ENCODE data around the gene NEGR1.

NEGR1 gene

DNA sequence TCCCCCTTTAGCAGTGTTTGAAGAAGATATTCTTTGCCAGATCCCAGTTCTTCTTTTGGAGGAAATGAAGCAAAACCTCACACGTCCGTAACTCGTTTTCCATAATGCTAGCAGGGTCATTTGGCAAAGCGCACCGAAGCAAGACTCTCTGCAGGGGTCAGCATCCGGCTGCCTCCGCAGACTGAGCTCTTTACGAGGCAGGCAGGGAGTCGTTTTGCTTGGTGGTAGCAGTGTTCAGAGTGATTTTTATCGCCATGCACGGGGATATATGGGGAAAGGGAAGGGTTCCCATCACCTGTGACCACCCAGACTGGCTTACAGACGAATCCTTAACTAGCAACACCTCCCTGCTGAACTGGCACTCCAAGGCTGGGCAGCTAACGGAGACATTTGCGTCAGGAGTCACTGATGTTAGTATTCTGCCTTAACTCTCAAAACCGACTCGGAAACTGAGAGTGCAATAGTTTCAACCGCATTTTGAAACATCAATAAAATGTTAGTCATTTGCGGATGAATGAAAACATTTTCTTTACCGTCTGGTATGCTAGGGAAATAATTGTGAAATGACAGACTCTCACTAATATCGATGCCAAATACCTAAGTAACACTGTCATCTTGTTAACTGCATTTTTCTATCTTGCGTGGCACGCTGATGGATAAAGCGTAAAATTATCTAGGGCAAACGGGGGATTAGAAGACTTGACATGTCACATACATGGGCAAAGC is 2.2 kb upstream of the NEGR1 start:
- TF ChIP-seq EZH2phosphoT487 (IDR thresholded peaks at IDR 0.05; ENCODE audit: low read depth): no peak
- TF ChIP-seq, protein P1, sequence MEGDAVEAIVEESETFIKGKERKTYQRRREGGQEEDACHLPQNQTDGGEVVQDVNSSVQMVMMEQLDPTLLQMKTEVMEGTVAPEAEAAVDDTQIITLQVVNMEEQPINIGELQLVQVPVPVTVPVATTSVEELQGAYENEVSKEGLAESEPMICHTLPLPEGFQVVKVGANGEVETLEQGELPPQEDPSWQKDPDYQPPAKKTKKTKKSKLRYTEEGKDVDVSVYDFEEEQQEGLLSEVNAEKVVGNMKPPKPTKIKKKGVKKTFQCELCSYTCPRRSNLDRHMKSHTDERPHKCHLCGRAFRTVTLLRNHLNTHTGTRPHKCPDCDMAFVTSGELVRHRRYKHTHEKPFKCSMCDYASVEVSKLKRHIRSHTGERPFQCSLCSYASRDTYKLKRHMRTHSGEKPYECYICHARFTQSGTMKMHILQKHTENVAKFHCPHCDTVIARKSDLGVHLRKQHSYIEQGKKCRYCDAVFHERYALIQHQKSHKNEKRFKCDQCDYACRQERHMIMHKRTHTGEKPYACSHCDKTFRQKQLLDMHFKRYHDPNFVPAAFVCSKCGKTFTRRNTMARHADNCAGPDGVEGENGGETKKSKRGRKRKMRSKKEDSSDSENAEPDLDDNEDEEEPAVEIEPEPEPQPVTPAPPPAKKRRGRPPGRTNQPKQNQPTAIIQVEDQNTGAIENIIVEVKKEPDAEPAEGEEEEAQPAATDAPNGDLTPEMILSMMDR (IDR thresholded peaks at IDR 0.05; ENCODE audit: low read depth, low read length): no peak
- Histone ChIP-seq H3K9me3 (ENCODE audit: insufficient read depth, low read length) (no peaks in the 10 kb centered on the region), H3K9ac (ENCODE audit: low read length) (no peak overlapping the region), H4K20me1 (ENCODE audit: insufficient read depth, low read length) (no peaks in the 10 kb centered on the region), H3K27me3 (ENCODE audit: low read depth, low read length) (no peaks in the 10 kb centered on the region), H3K79me2 (ENCODE audit: low read length) (no peaks in the 10 kb centered on the region), H3K36me3 (replicated peaks; ENCODE audit: low read depth, low read length) (no peaks in the 10 kb centered on the region), H3K4me3 (ENCODE audit: low read length) (no peak overlapping the region), H2AFZ (ENCODE audit: low read depth, low read length) (no peak overlapping the region), H3K4me1 (ENCODE audit: low read length) (peaks cover 13% of the 10 kb centered on the region), H3K27ac (ENCODE audit: low read length) (no peak overlapping the region), H3K4me2 (ENCODE audit: low read length) (no peak overlapping the region)

DNA sequence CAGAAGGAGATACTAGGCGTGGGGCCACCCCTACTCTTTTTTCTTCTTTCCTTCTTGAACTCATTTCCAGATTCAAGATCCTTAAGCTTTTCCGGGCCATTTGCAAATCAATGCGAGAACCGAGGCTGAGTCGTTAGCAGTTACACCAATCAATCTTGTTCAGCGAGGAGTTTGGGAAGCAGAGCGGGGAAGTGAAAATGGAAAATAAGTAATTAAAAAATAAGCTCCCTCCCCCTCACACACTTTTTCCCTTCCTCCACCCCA is 1.7 kb upstream of the NEGR1 start:
- Histone ChIP-seq H3K4me2 (ENCODE audit: low read length) (no peak overlapping the region), H3K79me2 (ENCODE audit: low read length) (no peaks in the 10 kb centered on the region), H3K4me3 (ENCODE audit: low read length) (no peak overlapping the region), H3K36me3 (replicated peaks; ENCODE audit: low read depth, low read length) (no peaks in the 10 kb centered on the region), H3K9ac (ENCODE audit: low read length) (no peak overlapping the region), H3K9me3 (ENCODE audit: insufficient read depth, low read length) (no peaks in the 10 kb centered on the region), H3K4me1 (ENCODE audit: low read length) (peaks cover 13% of the 10 kb centered on the region), H3K27me3 (ENCODE audit: low read depth, low read length) (no peaks in the 10 kb centered on the region), H2AFZ (ENCODE audit: low read depth, low read length) (no peak overlapping the region), H3K27ac (ENCODE audit: low read length) (no peak overlapping the region), H4K20me1 (ENCODE audit: insufficient read depth, low read length) (no peaks in the 10 kb centered on the region)
- no peak for TF ChIP-seq EZH2phosphoT487 (IDR thresholded peaks at IDR 0.05; ENCODE audit: low read depth)
- TF ChIP-seq, protein P1 (IDR thresholded peaks at IDR 0.05; ENCODE audit: low read depth, low read length): no peak

DNA sequence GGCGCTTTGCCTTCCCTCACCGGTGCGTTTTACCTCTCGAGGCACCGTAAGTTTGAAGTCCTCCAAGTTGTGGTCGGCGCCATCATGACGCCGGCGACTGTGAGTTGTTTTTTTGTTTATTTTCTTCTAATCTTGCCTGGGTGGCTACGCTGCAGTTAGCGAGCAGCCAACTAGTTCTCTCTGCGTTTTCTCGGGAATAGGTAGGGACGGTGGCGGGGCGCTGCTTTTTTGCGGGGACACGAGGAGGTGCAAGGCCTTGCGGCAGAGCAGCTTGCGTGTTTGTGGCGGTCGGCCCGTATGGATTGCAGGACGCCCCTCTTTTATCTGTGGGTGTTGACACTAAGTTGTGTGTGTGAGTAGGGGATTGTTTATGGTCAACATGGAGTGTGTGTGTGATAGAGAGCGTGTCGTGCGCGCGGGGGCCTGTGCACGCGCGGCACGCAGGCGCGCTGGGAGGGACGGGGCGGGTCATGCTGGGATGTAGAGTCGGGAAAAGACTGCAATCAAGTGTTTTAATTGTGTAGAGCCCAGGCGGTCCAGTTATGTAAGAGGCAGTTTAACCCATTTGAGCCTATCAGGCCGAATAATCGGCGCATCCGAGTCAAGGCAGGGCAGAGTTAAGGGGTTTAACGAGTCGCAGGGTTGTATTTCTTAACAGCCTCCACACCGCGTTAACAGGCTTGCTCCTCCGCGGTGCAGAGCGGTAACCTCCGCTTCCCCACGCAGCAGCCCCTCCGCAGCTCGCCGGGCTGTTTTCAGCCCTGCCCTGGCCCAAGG is 1.2 kb upstream of the NEGR1 start:
- H4K20me1 ChIP-seq (ENCODE audit: insufficient read depth, low read length): no peaks in the 10 kb centered on the region
- no peaks in the 10 kb centered on the region for H3K36me3 ChIP-seq (replicated peaks; ENCODE audit: low read depth, low read length)
- H3K9ac ChIP-seq (ENCODE audit: low read length): no peak overlapping the region
- H3K9me3 ChIP-seq (ENCODE audit: insufficient read depth, low read length): no peaks in the 10 kb centered on the region
- H3K27ac ChIP-seq (ENCODE audit: low read length): no peak overlapping the region
- peaks cover 14% of the 10 kb centered on the region for H3K4me1 ChIP-seq (ENCODE audit: low read length)
- H3K4me3 ChIP-seq (ENCODE audit: low read length): no peak overlapping the region
- no peaks in the 10 kb centered on the region for H3K79me2 ChIP-seq (ENCODE audit: low read length)
- H3K27me3 ChIP-seq (ENCODE audit: low read depth, low read length): no peaks in the 10 kb centered on the region
- TF ChIP-seq, protein P1 (IDR thresholded peaks at IDR 0.05; ENCODE audit: low read depth, low read length): no peak
- TF ChIP-seq EZH2phosphoT487 (IDR thresholded peaks at IDR 0.05; ENCODE audit: low read depth): no peak
- no peak overlapping the region for H3K4me2 ChIP-seq (ENCODE audit: low read length)
- H2AFZ ChIP-seq (ENCODE audit: low read depth, low read length): no peak overlapping the region

DNA sequence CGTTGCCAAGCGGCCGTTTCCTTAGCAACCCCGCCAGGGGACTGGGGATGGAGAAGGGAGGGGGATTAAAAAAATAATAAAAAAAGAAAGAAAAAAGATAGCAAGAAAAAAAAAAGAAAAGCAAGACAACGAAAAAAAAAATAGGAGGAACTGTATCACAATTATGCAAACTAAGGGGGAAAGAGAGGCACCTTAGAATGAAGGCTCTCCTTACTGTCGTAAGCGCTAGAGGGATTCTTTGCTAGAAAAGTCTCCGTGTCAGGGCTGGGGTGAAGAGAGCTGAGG is 625 bp upstream of the NEGR1 start:
- TF ChIP-seq, protein P1 (IDR thresholded peaks at IDR 0.05; ENCODE audit: low read depth, low read length): no peak
- TF ChIP-seq EZH2phosphoT487 (IDR thresholded peaks at IDR 0.05; ENCODE audit: low read depth): no peak
- Histone ChIP-seq H3K4me3 (ENCODE audit: low read length) (no peak overlapping the region), H3K9ac (ENCODE audit: low read length) (no peak overlapping the region), H3K27ac (ENCODE audit: low read length) (no peak overlapping the region), H3K9me3 (ENCODE audit: insufficient read depth, low read length) (no peaks in the 10 kb centered on the region), H3K4me2 (ENCODE audit: low read length) (no peak overlapping the region), H2AFZ (ENCODE audit: low read depth, low read length) (no peak overlapping the region), H3K79me2 (ENCODE audit: low read length) (no peaks in the 10 kb centered on the region), H3K36me3 (replicated peaks; ENCODE audit: low read depth, low read length) (no peaks in the 10 kb centered on the region), H3K27me3 (ENCODE audit: low read depth, low read length) (no peaks in the 10 kb centered on the region), H3K4me1 (ENCODE audit: low read length) (peaks cover 18% of the 10 kb centered on the region), H4K20me1 (ENCODE audit: insufficient read depth, low read length) (no peaks in the 10 kb centered on the region)
